Endothelial cell of umbilical vein (primary cell): ENCODE results near the gene JAKMIP1. TPM values are rescaled to one million over a fixed set of nuclear protein-coding genes. Genes with fewer than 3 reads are reported as not detected.

Experiments used
- BruUV-seq: library from RNA; stranded (reverse); fragments of 400-500 nt; replicated peaks from 2 replicates; lab custom pipeline; 2021; lab: Mats Ljungman, UMichigan
- CTCF ChIA-PET: fragments of 300-600, 350-600 bp; sonication (Branson Sonifier 250); formaldehyde crosslinking; loops from one replicate; lab custom pipeline; 2021; ENCODE audit warnings: antibody characterized with exemption, inconsistent platforms; lab: Charles Lee
- POLR2A ChIA-PET: fragments of 300-600, 350-600 bp; sonication (Branson Sonifier 250); formaldehyde crosslinking; loops from one replicate; lab custom pipeline; 2021; ENCODE audit warnings: antibody characterized with exemption, inconsistent platforms; lab: Charles Lee
- DNase-seq: peaks from one replicate; pipeline ENCODE4 v3.0.0-alpha.2; 2011; ENCODE audit warnings: low read depth, low spot score
- FAIRE-seq: peaks from 2 replicates; lab custom pipeline; 2011; peaks lifted over from hg19 to GRCh38; lab: Jason Lieb, UNC
- H2AFZ ChIP-seq: 2 replicates; pipeline ENCODE4 v1.6.0; 2012; ENCODE audit warnings: low read depth, low read length, control low read depth, inconsistent platforms
- H3K27ac ChIP-seq: 2 replicates; pipeline ENCODE4 v1.5.1; 2011; ENCODE audit warnings: low read depth, mild to moderate bottlenecking, control low read depth, low read length, moderate library complexity; ENCODE audit not compliant: insufficient read depth
- H3K27me3 ChIP-seq, 2 experiments: 2 replicates each; pipeline versions ENCODE4 v1.6.0 to v1.6.1; 2011; ENCODE audit warnings: low read length in 2 of 2, mixed read lengths in 1 of 2; ENCODE audit not compliant: control insufficient read depth in 2 of 2, insufficient read depth in 2 of 2
- H3K36me3 ChIP-seq, 2 experiments: 2 replicates in 1 of 2; 3 replicates in 1 of 2; pipeline ENCODE4 v1.5.1; 2011; ENCODE audit warnings: low read length in 2 of 2, mild to moderate bottlenecking in 1 of 2, moderate library complexity in 1 of 2; ENCODE audit not compliant: control insufficient read depth in 2 of 2, insufficient read depth in 2 of 2; ENCODE audit errors: extremely low read depth in 1 of 2
- H3K4me1 ChIP-seq: 3 replicates; pipeline ENCODE4 v1.5.1; 2011; ENCODE audit warnings: mild to moderate bottlenecking, low read length; ENCODE audit not compliant: control insufficient read depth, insufficient read depth; ENCODE audit errors: extremely low read depth
- H3K4me2 ChIP-seq: 2 replicates; pipeline ENCODE4 v1.6.1; 2011; ENCODE audit warnings: low read length, control low read depth, mixed read lengths; ENCODE audit not compliant: insufficient read depth
- H3K4me3 ChIP-seq, 3 experiments: fragments of 200-600 bp in 1 of 3; sonication (generic), shearing (Covaris generic) in 1 of 3; replicated peaks in 1 of 3; 2 replicates each; pipeline ENCODE4 v1.5.1; 2011 to 2016; ENCODE audit warnings: control low read depth in 3 of 3, low read length in 3 of 3, mild to moderate bottlenecking in 2 of 3, inconsistent platforms in 1 of 3, low read depth in 1 of 3, moderate library complexity in 1 of 3; ENCODE audit not compliant: insufficient read depth in 1 of 3
- H3K79me2 ChIP-seq: 2 replicates; pipeline ENCODE4 v1.6.0; 2012; ENCODE audit warnings: low read length, inconsistent platforms; ENCODE audit not compliant: control insufficient read depth, insufficient read depth
- H3K9ac ChIP-seq: replicated peaks from 2 replicates; pipeline ENCODE3; 2011; ENCODE audit warnings: low read length, control low read depth; ENCODE audit not compliant: insufficient read depth; ENCODE audit errors: extremely low read depth
- H3K9me1 ChIP-seq: replicated peaks from 3 replicates; pipeline ENCODE4 v1.6.0; 2011; ENCODE audit warnings: mild to moderate bottlenecking, low read length; ENCODE audit not compliant: control insufficient read depth, insufficient read depth; ENCODE audit errors: extremely low read depth
- H3K9me3 ChIP-seq: replicated peaks from 2 replicates; pipeline ENCODE4 v1.5.1; 2012; ENCODE audit warnings: low read length, inconsistent platforms; ENCODE audit not compliant: control insufficient read depth, insufficient read depth
- H4K20me1 ChIP-seq: replicated peaks from 2 replicates; pipeline ENCODE3; 2011; ENCODE audit warnings: mild to moderate bottlenecking, low read length; ENCODE audit not compliant: control insufficient read depth, insufficient read depth; ENCODE audit errors: extremely low read depth
- CTCF ChIP-seq, 2 donors: IDR thresholded peaks; 1 replicate in 1 of 2; 2 replicates in 1 of 2; pipeline ENCODE4 v1.5.1; 2011; ENCODE audit warnings: low read length in 2 of 2, mild to moderate bottlenecking in 2 of 2, moderate library complexity in 2 of 2, control low read depth in 1 of 2, inconsistent platforms in 1 of 2, low read depth in 1 of 2; ENCODE audit not compliant: insufficient read depth in 1 of 2; ENCODE audit errors: extremely low read depth in 1 of 2
- EZH2 ChIP-seq: IDR thresholded peaks from 2 replicates; pipeline ENCODE4 v1.6.1; 2012; ENCODE audit warnings: borderline replicate concordance, low read depth, mild to moderate bottlenecking, moderate library complexity, low read length, inconsistent platforms; ENCODE audit not compliant: severe bottlenecking
- FOS ChIP-seq: IDR thresholded peaks from 2 replicates; pipeline ENCODE4 v1.6.1; 2011; ENCODE audit warnings: mild to moderate bottlenecking, low read length, moderate library complexity, borderline replicate concordance; ENCODE audit not compliant: insufficient read depth
- GATA2 ChIP-seq: IDR thresholded peaks from 2 replicates; pipeline ENCODE4 v1.7.0; 2011; ENCODE audit warnings: low read depth, mild to moderate bottlenecking, moderate library complexity, mixed read lengths, low read length; ENCODE audit not compliant: insufficient read length, insufficient read depth
- JUN ChIP-seq: IDR thresholded peaks from 2 replicates; pipeline ENCODE4 v1.6.1; 2011; ENCODE audit warnings: borderline replicate concordance, low read depth; ENCODE audit not compliant: insufficient read length, insufficient read depth
- MAX ChIP-seq: IDR thresholded peaks from 2 replicates; pipeline ENCODE4 v1.6.1; 2011; ENCODE audit not compliant: insufficient read depth, insufficient read length
- MYC ChIP-seq: IDR thresholded peaks from one replicate; pipeline ENCODE4 v1.6.1; 2011; ENCODE audit warnings: mild to moderate bottlenecking, low read depth, low read length
- POLR2A ChIP-seq: IDR thresholded peaks from 2 replicates; pipeline ENCODE4 v1.6.1; 2012; ENCODE audit warnings: low read depth, mild to moderate bottlenecking, control low read depth, low read length
- POLR2AphosphoS5 ChIP-seq: IDR thresholded peaks from 2 replicates; pipeline ENCODE4 v1.6.1; 2012; ENCODE audit warnings: low read depth, mild to moderate bottlenecking, control low read depth, low read length, moderate library complexity; ENCODE audit not compliant: insufficient read depth
- dilution Hi-C: fragments of 300-500 bp; cut with MboI; formaldehyde crosslinking; loops from one replicate; pipeline ENCODE4 v1.15.0; 2019; ENCODE audit warnings: low sequenced_read_pairs; ENCODE audit not compliant: extremely low pct_ligation_motif_present
- intact Hi-C: fragments of 100-400 bp; cut with micrococcal nuclease; formaldehyde crosslinking; loops from one replicate; pipeline ENCODE4 v1.10.0; 2022
- polyA plus RNA-seq, 4 experiments: library from polyadenylated mRNA; depleted of rRNA in 3 of 4; stranded (reverse) in 3 of 4; unstranded in 1 of 4; fragments of >200 nt; gene quantifications; 2 replicates each; pipeline versions ENCODE4 v1.2.1 to v1.2.3, GENCODE V29; 2011 to 2012; ENCODE audit warnings: missing spikeins in 1 of 4
- total RNA-seq: library from RNA; stranded (reverse); gene quantifications from 2 replicates; pipeline ENCODE4 v1.2.3, GENCODE V29; 2021

JAKMIP1 gene
- total and polyA plus RNA-seq, 2 donors (not counting 3 experiments of a cell fraction or from before 2014, with no cell fraction given) = not detected

- H3K27me3 ChIP-seq = no peaks in the 10 kb centered on the region
- no TSS peak for BruUV-seq
- H4K20me1 ChIP-seq = no peaks in the 10 kb centered on the region
- H2AFZ ChIP-seq = no peak overlapping the region
- no peaks in the 10 kb centered on the region for H3K79me2 ChIP-seq
- no peaks in the 10 kb centered on the region for H3K9me1 ChIP-seq
- ChIA-PET CTCF (no interaction called here), POLR2A (no interaction called here)
- intact Hi-C loops (no loop called here), dilution Hi-C loops (no loop called here)
- H3K36me3 ChIP-seq = no peaks in the 10 kb centered on the region
- H3K4me2 ChIP-seq = no peak overlapping the region
- H3K27ac ChIP-seq = no peak overlapping the region
- FAIRE-seq (no peak), DNase-seq (no peak)
- H3K4me3 ChIP-seq = no peak overlapping the region
- H3K9ac ChIP-seq = no peak overlapping the region
- TF ChIP-seq POLR2AphosphoS5 = no peak
- no peak for TF ChIP-seq MAX
- no peak for TF ChIP-seq GATA2
- no peak for TF ChIP-seq CTCF (IDR thresholded peaks at IDR 0.05; ENCODE audit: extremely low read depth in 1 of 2, insufficient read depth in 1 of 2, low read depth in 1 of 2, low read length in 2 of 2)
- no peak for TF ChIP-seq POLR2A
- no peak for TF ChIP-seq MYC
- TF ChIP-seq EZH2 = no peak
- TF ChIP-seq FOS = no peak
- no peak for TF ChIP-seq JUN
- H3K9me3 ChIP-seq = no peaks in the 10 kb centered on the region
- no peaks in the 10 kb centered on the region for H3K4me1 ChIP-seq
Observed at GRCh38 chr4:6035786-6036185, 164.6 kb downstream of the JAKMIP1 start.
